B cell (primary cell): ENCODE results near the gene NTM.

Experiments used
- EZH2 ChIP-seq: IDR thresholded peaks from 2 replicates; pipeline ENCODE4 v1.6.1; 2012; ENCODE audit warnings: borderline replicate concordance, low read depth, mild to moderate bottlenecking, moderate library complexity, low read length; ENCODE audit not compliant: insufficient read depth, poor library complexity, severe bottlenecking
- TF ChIP-seq, protein P1 (sequence below): fragments of 200-600 bp; IDR thresholded peaks from one replicate; pipeline ENCODE4 v1.8.0; 2022; ENCODE audit warnings: antibody characterized with exemption, mild to moderate bottlenecking

DNA sequence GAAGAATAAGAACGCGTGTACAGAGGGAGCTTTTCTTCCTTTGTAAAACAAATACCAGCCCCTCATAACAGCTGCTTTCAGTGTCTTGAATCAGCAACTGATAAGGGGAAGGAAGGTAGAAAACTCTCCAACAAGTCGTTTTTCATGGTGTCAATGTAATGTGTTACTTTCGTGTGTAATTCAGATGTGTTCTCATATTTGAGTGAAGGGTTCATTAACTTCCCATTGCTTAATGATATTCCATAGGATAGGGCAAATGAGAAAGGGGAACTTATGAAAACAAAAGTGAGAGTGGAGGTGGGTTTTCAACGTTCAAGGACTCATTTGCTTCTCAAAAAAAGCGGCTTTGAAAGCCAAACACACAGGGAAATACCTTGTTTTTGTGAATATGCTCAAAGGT lies 452.1 kb downstream of the NTM start:
- no peak for TF ChIP-seq EZH2
- TF ChIP-seq, protein P1, sequence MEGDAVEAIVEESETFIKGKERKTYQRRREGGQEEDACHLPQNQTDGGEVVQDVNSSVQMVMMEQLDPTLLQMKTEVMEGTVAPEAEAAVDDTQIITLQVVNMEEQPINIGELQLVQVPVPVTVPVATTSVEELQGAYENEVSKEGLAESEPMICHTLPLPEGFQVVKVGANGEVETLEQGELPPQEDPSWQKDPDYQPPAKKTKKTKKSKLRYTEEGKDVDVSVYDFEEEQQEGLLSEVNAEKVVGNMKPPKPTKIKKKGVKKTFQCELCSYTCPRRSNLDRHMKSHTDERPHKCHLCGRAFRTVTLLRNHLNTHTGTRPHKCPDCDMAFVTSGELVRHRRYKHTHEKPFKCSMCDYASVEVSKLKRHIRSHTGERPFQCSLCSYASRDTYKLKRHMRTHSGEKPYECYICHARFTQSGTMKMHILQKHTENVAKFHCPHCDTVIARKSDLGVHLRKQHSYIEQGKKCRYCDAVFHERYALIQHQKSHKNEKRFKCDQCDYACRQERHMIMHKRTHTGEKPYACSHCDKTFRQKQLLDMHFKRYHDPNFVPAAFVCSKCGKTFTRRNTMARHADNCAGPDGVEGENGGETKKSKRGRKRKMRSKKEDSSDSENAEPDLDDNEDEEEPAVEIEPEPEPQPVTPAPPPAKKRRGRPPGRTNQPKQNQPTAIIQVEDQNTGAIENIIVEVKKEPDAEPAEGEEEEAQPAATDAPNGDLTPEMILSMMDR = no peak
